ENCODE measurements around the gene SORCS1.

DNA sequence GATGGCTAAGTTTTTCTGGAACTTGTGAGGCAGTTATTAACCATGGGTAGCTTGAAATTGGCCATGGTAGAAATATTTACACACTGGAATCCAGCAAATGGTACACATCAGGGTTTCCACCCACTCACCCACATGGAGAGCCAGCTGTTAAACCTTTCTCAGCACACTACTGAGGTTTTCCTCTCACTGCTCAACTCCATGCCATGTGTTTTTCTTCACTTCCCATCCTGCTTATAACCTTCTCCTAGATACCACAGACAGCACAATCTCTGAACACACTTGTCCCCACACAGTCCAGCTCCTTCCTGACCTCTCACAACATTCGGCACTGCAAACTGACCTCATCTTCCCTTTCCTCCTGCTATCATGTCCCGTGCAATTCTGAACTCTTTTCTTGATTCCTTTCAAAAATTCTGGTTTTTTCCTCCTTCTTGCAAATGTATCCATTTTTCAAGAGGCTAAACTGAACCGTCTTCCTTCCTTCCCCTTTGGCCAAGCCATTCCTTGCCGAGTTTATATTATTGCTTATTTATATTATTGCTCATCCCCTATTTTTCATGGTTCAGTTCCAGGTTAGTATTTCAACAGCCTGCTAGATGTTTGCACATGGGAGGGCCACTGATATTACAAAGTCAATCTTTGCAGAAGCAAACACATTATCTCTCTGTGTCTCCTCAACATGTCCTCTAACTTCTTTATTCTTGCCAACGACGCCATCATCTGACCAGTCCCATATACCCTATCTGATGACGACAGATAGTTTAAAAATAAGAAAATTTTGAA lies 606.4 kb downstream of the SORCS1 start:
- TF ChIP-seq, protein P1, sequence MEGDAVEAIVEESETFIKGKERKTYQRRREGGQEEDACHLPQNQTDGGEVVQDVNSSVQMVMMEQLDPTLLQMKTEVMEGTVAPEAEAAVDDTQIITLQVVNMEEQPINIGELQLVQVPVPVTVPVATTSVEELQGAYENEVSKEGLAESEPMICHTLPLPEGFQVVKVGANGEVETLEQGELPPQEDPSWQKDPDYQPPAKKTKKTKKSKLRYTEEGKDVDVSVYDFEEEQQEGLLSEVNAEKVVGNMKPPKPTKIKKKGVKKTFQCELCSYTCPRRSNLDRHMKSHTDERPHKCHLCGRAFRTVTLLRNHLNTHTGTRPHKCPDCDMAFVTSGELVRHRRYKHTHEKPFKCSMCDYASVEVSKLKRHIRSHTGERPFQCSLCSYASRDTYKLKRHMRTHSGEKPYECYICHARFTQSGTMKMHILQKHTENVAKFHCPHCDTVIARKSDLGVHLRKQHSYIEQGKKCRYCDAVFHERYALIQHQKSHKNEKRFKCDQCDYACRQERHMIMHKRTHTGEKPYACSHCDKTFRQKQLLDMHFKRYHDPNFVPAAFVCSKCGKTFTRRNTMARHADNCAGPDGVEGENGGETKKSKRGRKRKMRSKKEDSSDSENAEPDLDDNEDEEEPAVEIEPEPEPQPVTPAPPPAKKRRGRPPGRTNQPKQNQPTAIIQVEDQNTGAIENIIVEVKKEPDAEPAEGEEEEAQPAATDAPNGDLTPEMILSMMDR (IDR thresholded peaks at IDR 0.05; ENCODE audit: low read depth, low read length), result no peak
- TF ChIP-seq, protein P2, sequence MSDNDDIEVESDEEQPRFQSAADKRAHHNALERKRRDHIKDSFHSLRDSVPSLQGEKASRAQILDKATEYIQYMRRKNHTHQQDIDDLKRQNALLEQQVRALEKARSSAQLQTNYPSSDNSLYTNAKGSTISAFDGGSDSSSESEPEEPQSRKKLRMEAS (IDR thresholded peaks at IDR 0.05; ENCODE audit: low read depth, low read length), result no peak

Measured in NB4 (cell line).